ENCODE measurements around the gene NT5DC3.

The NT5DC3 gene

DNA sequence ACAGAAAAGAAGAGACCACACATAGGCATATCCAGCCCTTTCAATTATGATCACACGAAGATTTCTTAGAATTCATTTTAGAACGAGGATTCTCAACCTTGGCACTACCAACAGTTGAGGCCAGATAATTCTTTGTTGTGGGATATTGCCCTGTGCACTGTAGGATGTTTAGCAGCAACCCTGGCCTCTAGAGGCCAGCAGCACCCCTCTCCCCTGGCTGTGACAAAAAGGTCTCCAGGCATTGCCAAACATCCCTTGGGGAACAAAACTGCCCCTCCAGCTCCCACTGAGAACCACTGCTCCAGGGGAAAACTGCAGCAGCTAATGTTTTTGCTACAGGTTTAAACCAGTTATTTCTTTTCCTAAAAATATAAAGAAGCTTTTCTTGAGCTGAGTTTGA, 7.1 kb downstream of the NT5DC3 start:
- in situ Hi-C loops (cut with MboI; ENCODE audit: low sequenced_read_pairs): no loop called here

DNA sequence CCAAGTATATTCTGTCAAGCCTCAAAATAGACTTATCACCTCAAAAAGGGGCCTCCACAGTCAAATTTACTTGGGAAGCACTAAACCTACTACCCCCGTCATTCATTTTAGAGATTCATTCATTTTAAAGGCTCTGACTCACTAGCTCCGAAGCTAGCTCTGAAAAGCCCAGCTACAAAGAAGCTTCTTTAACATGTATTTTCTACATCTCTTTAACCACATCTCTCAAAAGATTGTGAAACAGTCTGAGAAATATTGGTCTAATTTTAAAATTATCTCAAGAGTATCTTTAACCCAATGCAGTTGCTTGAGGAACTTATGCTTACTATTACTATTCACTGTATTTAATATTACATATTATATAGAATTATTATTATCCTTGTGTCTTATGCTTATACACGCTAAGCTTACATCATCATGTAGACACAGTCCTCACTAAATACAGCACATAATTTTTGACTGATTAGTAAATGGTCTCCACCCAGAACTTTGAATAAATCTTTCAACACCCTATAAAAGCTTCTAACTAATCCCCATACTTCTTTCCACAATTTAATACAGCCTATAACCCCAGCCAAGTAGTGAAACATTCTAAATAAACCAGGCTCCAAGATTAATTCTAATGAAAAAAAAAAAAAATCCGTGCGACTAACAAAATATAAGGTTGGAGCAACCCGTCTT, 7.8 kb downstream of the NT5DC3 start:
- in situ Hi-C loops (cut with MboI; ENCODE audit: low sequenced_read_pairs): no loop called here

DNA sequence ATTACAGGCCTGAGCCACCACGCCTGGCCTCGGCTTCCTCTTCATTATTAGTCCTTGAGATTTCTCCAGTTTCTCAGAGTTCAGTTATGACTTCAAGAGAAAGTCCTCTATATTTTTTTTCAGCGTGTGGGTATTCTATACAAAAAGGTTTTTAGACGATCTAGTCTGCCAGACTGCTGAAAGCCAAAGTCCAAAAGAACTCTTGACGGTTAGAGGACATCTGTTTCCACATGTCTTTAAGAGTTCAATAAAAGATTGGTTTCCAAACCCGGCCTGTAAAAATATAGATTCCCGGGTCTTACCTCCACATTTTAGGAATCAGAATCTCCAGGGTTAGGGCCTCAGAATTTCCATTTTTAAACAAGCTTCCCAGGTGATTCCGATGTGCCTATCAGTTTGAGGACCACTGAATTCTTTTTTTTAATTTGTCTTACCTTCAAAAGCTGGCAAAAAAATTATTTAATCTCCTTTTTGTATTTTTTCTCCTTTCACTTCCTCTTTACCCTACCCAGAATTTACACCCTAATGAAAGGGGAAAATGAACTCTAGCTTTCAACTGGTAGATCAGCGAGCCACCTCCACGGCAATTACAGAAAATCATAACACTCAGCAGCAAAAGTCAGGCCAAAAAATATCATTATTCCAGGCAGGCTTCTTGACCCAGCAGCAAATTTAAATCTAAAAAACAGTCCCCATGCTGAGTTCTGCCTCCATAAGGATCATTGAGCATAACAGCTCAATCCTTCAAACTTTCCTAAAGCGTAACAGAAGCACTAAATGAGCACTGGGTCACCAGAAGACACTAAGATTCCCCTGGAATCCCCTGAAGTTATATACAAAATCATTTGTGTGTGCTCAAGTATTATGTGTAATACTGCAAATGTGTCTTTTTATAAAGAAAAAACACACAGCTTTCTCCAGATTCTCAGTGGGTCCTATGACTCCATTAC, 8.7 kb downstream of the NT5DC3 start:
- in situ Hi-C loops (cut with MboI; ENCODE audit: low sequenced_read_pairs): no loop called here

DNA sequence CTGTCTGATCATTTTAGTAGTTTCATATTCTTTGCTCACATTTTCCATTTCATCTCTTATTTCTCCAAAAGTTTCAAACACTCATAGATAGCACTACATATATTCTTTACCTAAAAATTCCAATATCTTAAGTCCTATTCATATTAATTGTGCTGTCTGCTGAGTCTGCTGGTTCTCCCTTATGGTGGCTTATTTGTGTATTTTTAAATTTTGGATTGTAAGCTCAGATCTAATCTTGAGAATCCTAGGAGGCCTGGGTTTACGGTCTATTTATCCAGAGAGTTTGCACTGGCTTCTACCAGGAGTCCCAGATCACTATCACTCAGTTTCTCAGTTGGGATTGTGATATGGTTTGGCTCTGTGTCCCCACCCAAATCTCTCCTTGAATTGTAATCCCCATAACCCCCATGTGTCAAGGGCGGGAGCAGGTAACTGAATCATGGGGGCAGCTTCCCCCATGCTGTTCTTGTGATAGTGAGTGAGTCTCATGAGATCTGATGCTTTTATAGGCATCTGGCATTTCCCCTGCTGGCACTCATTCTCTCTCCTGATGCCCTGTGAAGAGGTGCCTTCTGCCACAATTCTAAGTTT, 10.2 kb downstream of the NT5DC3 start:
- in situ Hi-C loops (cut with MboI; ENCODE audit: low sequenced_read_pairs): no loop called here

DNA sequence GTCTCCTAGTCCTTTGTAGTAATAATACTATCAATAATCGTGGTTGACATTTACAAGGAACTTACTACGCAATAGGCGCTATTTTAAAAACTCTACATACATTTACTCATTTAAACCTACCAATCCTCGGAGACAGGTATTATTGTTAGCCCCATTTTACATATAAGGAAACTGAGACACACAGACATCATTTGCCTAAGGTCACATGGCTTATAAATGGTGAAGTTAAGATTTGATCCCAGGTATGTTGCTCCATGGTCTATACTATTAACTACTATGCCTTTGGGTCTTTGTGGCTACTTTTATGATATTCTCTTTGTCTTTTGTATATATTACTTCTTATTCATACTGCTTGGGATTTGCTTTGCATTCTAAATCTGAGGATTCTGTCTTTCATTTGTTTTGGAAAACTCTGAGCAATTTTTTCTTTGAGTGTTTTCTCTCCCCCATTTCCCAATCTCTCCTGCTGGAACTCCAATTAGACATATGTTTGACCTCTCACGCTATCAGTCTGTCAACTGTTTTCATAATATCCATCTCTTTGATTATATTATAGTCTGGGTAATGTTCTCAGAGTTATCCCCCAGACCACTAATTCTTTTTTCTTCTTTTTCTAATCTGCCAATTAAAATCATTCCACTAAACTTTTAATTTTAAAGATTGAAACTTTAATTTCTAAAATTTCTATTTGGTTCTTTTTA, 10.9 kb downstream of the NT5DC3 start:
- in situ Hi-C loops (cut with MboI; ENCODE audit: low sequenced_read_pairs): no loop called here

DNA sequence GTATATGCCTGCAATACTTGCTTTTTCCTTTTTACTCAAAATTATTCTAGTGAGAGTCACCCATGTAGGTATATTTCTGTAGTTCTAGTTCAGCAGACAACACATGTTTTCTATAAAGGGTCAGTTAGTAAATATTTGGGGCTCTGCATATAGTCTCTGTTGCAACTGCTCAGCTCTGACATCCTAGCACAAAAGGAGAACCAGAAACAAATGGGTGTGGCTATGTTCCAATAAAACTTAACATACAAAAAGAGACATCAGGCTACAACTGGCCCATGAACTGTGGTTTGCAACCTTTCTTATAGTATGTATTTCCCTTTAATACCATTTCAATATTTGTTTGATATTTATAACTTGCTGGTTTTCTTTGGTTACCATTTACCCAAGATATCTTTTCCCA, 11.9 kb downstream of the NT5DC3 start:
- in situ Hi-C loops (cut with MboI; ENCODE audit: low sequenced_read_pairs): no loop called here

DNA sequence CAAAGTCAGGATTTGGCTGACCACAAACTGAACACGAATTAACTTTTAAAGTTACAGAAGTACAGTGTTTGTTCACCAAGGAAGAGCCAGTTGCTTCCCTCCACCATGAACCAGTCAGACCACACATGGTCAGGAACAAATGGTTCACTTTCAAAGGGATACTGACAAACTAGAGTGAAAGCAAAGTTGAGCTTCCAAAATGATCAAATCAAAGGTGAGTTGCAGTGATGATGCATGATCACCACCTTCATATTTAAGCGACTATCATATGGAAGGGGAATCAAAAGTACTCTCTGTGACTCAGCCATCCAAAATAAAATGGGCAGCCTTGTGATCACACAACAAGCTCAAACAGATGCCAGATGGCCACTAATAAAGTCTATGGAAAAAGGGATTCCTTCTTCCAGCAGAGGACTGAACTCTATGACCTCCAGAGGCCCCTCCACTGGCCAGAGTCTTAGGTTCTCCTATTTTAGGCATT, 13.1 kb downstream of the NT5DC3 start:
- in situ Hi-C loops (cut with MboI; ENCODE audit: low sequenced_read_pairs): no loop called here

DNA sequence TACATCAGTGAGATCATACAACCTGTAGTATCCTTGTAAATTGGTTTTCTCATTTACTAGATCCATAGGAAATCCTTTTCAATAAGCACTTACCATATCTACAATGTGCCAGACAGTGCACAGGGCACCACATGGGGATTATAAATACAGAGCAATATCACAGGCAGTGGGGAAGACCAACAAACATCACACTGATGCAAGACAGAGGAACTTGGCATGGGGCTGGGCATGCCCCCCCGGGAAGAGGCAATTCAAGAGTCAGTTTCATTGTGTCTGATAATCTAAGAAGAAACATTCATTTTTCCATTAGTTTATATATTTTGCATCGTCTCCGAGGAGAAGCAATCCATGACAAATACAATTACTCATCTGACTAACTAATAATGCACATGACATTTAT, 16.2 kb downstream of the NT5DC3 start:
- in situ Hi-C loops (cut with MboI; ENCODE audit: low sequenced_read_pairs): no loop called here

DNA sequence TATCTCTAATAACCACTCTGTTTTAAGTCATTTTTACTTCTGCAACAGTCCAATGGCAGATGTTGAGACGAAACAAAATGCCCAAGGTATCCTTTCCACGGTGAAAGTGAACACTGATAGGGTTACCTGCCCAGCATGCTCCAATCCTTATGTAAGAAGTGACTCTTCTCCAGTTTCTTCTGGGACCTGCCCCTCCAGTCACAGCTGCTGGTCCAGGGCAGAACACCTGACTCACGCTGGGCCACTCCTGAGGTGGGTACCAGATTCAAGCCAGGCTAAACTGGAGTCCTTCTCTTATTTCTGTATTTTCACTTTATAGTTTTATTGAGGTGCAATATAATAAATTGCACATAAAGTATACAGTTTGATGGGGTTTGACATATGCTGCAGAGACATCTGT, 16.7 kb downstream of the NT5DC3 start:
- in situ Hi-C loops (cut with MboI; ENCODE audit: low sequenced_read_pairs): no loop called here

DNA sequence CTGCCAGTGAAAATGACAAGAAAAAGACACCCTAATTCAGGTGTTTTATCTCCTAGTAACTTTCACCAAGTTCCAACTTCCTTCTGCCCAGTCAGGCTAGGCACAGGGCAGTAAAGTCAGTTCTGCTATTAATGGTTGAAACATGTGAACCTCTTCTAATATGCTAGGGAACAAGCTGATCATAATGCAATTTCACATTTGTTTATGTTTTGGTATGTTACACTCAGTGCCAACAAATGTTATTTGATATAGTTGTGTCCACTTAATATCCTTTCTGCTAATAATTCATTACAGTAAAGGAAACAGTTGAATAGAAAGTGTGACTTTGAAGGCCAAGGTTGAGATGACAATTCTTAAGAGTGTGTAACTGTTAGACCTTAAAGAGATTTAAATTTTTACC, 17.2 kb downstream of the NT5DC3 start:
- in situ Hi-C loops (cut with MboI; ENCODE audit: low sequenced_read_pairs): no loop called here

DNA sequence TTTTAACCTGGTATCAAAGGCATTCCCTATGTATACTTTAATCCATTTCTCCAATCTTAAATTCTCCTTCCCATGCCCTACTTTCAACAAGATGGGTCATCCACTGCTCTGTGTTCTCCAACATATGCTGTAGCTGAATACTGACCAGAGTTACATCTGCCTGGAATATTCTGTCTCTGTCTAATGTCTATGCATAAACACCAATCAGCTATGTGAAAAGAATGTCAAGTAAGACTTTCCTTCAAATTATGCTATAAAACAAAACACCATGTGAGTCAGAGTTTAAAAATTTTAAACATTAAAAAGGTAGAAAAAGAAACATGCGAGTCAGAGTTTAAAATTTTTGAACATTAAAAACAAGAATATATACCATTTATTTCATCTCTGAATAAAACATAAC, 19.3 kb downstream of the NT5DC3 start:
- in situ Hi-C loops (cut with MboI; ENCODE audit: low sequenced_read_pairs): no loop called here

DNA sequence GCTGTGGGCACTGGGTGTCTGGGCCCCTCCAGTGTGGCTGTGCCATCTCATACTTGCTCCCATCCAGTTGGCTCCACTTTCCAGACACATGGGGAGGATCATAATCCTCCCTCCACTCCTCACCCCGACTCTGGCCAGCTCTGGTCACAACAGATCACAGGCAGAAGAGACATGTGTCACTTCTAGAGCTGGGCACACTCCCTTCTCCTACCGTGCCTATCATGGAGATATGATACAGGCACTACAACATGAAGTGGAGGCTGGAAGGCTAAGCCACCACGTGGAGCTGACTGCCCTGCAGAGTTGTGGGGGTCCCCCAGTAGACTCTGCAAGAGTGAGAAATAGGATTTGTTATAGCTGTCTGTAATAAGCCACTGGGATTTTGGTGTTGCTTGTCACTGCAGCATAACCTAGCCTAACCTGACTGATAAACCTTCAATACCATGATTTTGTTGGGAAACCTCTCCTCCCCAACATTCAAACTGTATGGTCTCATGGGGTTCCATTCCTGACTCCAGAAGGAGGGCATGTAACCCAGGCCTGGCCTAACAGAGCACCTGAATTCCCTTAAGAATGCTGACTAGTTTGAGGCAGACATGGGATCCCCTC, 20.0 kb downstream of the NT5DC3 start:
- in situ Hi-C loops (cut with MboI; ENCODE audit: low sequenced_read_pairs): no loop called here

DNA sequence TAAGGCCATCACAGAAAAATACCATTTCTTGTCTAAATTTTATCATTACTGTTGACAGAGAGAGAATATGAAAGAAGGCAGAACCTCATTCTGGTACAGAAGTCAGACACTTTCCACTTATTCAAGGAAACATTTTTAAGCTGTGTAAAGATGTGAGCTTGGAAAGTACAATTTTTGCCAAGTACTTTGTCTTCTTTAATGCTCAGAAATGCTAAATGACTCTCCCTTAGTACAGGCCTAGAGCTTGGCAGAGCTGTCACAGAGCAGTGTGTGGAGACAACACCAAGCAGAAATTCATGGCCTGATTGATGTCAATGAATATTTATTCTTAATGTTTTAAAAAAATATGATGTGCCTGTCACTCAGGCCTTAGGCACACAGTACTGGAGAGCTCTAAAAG, 20.7 kb downstream of the NT5DC3 start:
- in situ Hi-C loops (cut with MboI; ENCODE audit: low sequenced_read_pairs): no loop called here

DNA sequence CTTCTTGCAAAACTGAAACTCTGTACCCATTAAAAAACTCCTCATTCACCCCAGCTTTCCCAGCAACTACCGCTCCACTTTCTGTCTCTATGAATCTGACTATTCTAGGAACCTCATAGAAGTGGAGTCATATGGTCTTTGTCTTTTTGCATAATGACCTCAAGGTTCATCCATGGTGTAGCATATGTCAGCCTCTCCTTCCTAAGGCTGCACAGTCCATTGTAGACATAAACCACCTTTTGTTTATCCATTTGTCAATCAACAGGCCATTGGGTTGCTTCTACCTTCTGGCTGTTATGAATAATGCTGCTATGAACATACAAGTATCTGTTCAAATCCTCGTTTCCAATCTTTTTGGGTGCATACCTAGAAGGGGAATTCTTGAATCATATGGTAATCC, 21.1 kb downstream of the NT5DC3 start:
- in situ Hi-C loops (cut with MboI; ENCODE audit: low sequenced_read_pairs): no loop called here

DNA sequence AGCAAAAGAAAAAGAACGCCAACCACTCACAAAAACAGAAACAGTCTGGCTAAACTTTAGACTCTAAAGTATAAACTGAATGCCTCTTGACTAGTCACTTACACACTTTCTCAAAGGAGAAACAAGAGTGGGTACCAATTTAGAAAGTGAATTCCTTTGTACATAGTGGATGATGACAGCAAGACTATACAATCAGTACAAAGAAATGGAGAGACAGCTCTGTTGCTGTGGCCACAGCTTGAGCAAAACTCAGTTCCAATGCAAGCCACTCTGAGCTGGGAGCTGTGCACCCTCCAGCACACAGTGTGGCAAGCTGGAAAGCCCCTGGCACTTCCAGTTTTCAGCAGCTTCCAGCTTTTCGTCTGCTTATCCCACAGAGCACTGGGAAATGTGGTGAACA, 21.7 kb downstream of the NT5DC3 start:
- in situ Hi-C loops (cut with MboI; ENCODE audit: low sequenced_read_pairs): no loop called here

DNA sequence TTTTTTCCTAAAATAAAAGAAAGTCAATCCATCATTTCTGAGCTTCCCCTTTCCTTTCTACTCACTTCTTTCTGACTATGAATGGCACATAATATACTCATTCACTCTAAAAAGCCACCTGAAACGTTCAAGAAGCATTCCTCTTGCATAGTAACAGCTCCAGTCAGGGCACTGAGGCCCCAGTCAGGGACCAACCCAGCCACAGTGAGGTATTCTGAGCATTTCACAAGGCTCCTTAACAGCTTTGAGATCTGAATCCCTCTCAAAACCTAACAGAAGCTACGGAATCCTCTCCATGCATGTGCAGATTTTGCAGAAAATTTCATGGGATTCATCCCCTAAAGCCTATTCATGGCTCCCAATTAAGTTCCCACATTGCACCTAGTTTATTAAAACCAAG, 23.2 kb downstream of the NT5DC3 start:
- in situ Hi-C loops (cut with MboI; ENCODE audit: low sequenced_read_pairs): no loop called here

DNA sequence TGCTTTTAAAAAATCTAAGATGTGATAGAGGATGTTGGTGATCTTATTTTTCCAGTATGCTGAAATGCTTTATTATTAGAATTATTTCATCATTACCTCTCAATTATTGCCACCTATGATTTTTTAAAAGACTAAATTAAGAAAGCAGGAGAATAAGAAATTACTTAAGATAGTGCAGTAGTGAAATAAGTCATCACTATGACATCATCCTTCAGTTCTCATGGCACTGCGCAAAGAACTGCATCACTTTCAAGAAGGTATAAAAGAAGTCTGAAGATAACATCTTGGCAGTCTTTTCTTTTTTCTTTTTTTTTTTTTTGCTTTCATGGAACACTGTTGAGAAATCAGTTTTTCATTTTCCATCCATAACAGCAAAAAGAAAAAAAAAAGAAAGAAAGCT, 24.4 kb downstream of the NT5DC3 start:
- in situ Hi-C loops (cut with MboI; ENCODE audit: low sequenced_read_pairs): no loop called here

DNA sequence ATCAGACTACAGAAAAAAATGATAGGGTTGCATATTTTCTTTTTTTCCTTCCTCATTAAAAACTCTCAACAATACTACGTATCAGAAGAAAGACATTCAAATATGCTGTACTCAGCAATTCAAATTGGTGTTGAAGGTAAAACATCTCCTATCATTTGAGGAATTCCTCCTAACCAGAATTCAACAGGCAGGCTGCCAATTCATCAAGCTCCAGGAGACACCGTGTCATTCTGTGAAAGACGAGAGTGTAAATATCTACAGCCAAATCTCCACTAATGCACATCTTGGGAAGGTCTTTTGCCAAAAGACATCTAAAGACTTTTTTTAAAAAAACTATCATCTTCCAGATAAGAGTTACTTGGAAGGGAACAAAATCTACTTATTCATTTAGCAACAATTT, 26.6 kb downstream of the NT5DC3 start:
- in situ Hi-C loops (cut with MboI; ENCODE audit: low sequenced_read_pairs): no loop called here

DNA sequence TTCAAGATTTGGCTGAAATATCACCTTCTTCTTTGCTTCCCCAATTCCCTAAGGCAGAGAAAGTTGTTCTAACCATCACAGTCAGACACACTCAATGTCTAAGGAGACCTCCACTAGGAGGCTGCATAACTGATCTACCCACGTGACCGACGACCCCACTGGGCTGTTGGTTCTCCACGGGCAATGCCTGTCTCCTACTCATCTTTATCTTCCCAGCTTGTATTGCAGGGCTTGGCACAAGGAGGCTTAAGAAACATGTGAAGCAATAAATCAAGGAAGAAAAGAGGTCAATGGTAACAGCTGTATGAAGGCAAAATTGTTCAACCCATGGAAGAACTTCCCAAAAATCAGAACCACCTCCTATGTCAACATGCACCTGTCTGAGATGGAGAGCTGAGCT, 27.1 kb downstream of the NT5DC3 start:
- in situ Hi-C loops (cut with MboI; ENCODE audit: low sequenced_read_pairs): no loop called here

DNA sequence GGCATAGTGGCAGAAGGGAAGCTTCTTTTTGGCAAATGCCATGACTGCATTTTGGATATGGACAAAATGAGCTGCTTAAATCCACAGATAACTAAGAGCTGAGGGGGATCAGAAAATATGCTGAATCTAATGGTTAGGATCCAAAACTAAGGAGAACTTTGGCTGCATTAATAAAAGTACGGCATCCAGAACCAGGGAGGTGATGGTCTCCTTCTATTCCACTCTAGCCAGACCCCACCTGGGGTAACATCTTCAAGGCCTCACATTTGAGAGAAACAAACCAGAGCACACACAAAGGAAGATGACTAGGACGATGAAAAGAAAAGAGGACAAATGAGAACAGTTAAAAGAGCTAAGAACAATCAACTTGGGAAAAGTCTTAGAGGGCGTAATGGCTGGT, 27.6 kb downstream of the NT5DC3 start:
- in situ Hi-C loops (cut with MboI; ENCODE audit: low sequenced_read_pairs): no loop called here

DNA sequence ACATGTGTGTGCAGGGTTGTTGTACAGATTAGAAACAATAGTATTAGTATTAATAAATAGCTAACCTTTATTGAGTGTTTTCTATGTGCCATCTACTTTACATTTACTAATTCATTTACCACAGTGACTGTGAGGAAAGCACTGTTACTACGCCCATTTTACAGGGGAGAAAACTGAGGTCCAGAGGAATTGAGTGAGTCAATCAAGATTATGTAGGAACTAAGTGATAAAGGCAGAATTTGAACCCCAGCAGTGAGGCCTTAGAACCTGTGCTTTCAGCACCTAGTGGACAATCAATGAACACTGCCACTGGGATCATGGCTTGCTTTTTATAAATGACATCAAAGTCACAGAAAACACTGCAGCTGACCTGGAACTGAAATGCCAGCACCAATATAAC, 28.2 kb downstream of the NT5DC3 start:
- in situ Hi-C loops (cut with MboI; ENCODE audit: low sequenced_read_pairs): no loop called here

Measured in HL-60/S4 treated with phorbol 12-myristate 13-acetate at 8.2 ng/mL for 4 days and 3 days (cell line).